LNCAP (cell line): ENCODE data around the gene HES4.

Experiments
- TF ChIP-seq, protein P1 (sequence below): fragments of 450-650 bp; IDR thresholded peaks from 2 replicates; pipeline ENCODE4 v1.5.1; 2017; ENCODE audit warnings: mild to moderate bottlenecking

The HES4 gene

GRCh38 chr1:1031659-1032235 lies 31.9 kb upstream of the HES4 start:
- TF ChIP-seq, protein P1, sequence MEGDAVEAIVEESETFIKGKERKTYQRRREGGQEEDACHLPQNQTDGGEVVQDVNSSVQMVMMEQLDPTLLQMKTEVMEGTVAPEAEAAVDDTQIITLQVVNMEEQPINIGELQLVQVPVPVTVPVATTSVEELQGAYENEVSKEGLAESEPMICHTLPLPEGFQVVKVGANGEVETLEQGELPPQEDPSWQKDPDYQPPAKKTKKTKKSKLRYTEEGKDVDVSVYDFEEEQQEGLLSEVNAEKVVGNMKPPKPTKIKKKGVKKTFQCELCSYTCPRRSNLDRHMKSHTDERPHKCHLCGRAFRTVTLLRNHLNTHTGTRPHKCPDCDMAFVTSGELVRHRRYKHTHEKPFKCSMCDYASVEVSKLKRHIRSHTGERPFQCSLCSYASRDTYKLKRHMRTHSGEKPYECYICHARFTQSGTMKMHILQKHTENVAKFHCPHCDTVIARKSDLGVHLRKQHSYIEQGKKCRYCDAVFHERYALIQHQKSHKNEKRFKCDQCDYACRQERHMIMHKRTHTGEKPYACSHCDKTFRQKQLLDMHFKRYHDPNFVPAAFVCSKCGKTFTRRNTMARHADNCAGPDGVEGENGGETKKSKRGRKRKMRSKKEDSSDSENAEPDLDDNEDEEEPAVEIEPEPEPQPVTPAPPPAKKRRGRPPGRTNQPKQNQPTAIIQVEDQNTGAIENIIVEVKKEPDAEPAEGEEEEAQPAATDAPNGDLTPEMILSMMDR, result no peak

GRCh38 chr1:1027791-1028190 lies 27.9 kb upstream of the HES4 start:
- TF ChIP-seq, protein P1, result no peak

DNA sequence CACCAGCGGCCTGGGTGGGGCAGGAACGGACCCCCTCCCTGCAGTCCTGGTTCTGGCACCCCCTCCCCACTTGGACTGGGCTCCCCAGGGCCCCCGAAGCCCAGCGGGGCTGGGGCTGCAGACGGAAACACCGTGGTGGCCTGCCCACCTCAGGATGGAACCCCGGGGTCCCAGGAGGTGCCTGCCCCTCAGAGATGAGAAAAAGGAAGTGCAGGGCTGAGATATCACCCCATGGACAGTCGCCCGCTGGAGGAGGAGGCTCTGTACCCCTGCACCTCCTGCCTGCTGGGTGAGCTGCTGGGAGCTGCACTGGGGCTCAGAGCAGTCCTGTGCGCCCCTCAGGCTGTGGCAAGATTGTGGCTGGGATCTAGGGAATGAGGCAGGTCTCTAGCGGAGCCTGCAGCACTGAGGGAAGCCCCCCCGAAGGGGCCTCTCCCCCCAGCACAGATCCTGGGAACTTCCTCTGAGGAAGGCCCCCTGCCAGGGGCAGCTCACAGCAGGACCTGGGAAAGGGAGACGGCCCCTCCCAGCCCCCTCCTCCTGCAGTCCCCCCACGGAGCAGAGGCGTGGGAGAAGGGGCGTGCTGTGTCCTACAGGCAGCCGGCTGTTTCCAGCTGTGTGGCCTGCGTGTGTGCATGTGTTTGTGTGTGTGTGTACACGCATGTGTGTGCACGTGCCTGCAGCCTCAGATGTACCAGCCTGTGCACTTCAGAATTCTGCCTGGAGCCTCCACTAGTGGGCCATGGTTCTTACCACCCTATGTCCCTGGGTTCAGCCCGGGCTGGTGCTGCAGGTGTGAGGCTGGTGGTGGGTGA lies 26.9 kb upstream of the HES4 start:
- TF ChIP-seq, protein P1, result no peak

DNA sequence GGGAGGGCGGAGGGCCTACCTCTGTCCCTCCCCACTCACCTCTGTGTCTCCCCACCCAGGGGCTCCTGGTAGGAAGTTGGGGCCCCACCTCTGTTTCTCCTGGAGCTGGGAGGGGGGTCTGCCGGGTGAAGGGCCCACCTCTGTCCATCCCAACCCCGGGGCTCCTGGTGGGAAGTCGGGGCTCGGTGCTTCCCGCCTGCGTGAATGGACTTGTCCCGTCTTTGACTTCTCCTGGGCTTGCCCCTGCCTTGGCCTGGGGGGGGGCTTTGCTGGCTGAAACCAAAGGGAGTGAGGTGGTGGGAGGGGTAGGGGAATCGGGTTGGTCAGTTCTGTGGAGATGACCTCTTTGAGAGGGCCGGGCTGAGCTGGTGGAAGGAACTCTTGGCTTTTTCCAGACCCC lies 25.8 kb upstream of the HES4 start:
- TF ChIP-seq, protein P1, result no peak

- TF ChIP-seq, protein P1, result no peak
Observed at GRCh38 chr1:1024771-1025699, 25.1 kb upstream of the HES4 start.

DNA sequence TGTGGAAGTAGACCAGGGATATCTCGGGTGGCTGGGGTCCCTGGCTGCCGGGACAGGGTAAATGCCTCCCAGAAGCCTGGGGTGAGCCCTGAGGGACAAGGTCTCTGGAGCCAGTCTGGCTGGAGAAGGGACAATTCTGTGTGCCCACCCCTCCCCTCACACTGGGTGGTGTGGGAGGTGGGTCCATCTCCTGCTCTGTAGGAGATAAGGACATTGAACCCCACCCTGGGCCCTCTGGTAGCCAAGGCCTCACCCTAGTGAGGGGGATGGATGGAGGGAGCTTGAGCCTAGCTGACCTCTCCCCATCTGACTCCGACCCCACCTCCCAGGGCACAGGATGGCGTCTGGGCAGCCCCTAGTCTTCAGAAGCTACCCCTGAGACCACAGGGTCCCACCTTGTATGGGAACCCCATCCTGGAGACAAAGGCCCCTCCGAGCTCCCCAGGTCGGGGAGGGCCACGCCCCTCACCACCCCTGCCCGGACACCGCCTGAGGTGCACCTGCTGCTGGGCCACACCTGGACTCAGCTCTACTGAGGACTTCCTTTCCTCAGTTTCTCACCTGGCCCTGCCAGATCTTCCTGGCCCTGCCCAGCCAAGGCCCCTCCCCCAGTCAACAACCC lies 24.4 kb upstream of the HES4 start:
- TF ChIP-seq, protein P1, result no peak

GRCh38 chr1:1023700-1024099 lies 23.8 kb upstream of the HES4 start:
- TF ChIP-seq, protein P1, result no peak
